CD4-positive, alpha-beta T cell (primary cell): ENCODE measurements around the gene OR52E6. TPM values are rescaled to one million over a fixed set of nuclear protein-coding genes. Genes with fewer than 3 reads are reported as not detected.

Source experiments
- ATAC-seq: fragments of 200-7000 bp; cut with Tn5 transposase; one replicate; pipeline ENCODE4 v1.10.0; 2022; ENCODE audit warnings: mild to moderate bottlenecking; ENCODE audit not compliant: poor library complexity
- CTCF ChIA-PET: fragments of 350-600 bp; sonication (Branson Sonifier 250); formaldehyde crosslinking; loops from one replicate; lab custom pipeline; 2021; ENCODE audit warnings: antibody characterized with exemption, inconsistent platforms; lab: Charles Lee
- POLR2A ChIA-PET: fragments of 350-600 bp; sonication (Branson Sonifier 250); formaldehyde crosslinking; loops from one replicate; lab custom pipeline; 2021; ENCODE audit warnings: antibody characterized with exemption, inconsistent platforms; lab: Charles Lee
- DNase-seq, 14 experiments: peaks; one replicate each; pipeline ENCODE4 v3.0.0-alpha.2; 2013 to 2020; ENCODE audit warnings: mixed read lengths in 2 of 14
- H3K27ac ChIP-seq, 2 donors: one replicate each; pipeline versions ENCODE4 v1.5.1 to v1.7.0; 2013; ENCODE audit warnings: low read length in 2 of 2, low read depth in 1 of 2, mild to moderate bottlenecking in 1 of 2
- H3K27me3 ChIP-seq, 2 experiments: 1 replicate in 1 of 2; 2 replicates in 1 of 2; pipeline versions ENCODE4 v1.6.1 to v1.7.0; 2013; ENCODE audit warnings: low read length in 2 of 2, control low read depth in 1 of 2, mild to moderate bottlenecking in 1 of 2, moderate library complexity in 1 of 2; ENCODE audit not compliant: insufficient read depth in 2 of 2, control insufficient read depth in 1 of 2
- H3K36me3 ChIP-seq: one replicate; pipeline ENCODE4 v1.6.1; 2013; ENCODE audit warnings: low read length, control low read depth; ENCODE audit not compliant: insufficient read depth
- H3K4me1 ChIP-seq: one replicate; pipeline ENCODE4 v1.6.1; 2013; ENCODE audit warnings: low read length, control low read depth; ENCODE audit not compliant: insufficient read depth
- H3K4me3 ChIP-seq: one replicate; pipeline ENCODE4 v1.5.1; 2013; ENCODE audit warnings: mild to moderate bottlenecking, low read length, moderate library complexity
- H3K9me3 ChIP-seq, 2 experiments: 1 replicate in 1 of 2; 2 replicates in 1 of 2; pipeline versions ENCODE4 v1.6.1 to v1.7.0; 2013; ENCODE audit warnings: low read length in 2 of 2, mild to moderate bottlenecking in 2 of 2, control low read depth in 1 of 2, moderate library complexity in 1 of 2; ENCODE audit not compliant: control insufficient read depth in 1 of 2, insufficient read depth in 1 of 2
- H3K27ac Mint-ChIP-seq: one replicate; pipeline ENCODE4 v1.8.0; 2020; ENCODE audit warnings: mixed read lengths
- H3K27me3 Mint-ChIP-seq: one replicate; pipeline ENCODE4 v1.8.0; 2021; ENCODE audit warnings: mixed read lengths
- H3K36me3 Mint-ChIP-seq: one replicate; pipeline ENCODE4 v1.8.0; 2021; ENCODE audit warnings: low read depth, mixed read lengths
- H3K4me1 Mint-ChIP-seq: one replicate; pipeline ENCODE4 v1.8.0; 2021; ENCODE audit warnings: low read depth, mixed read lengths
- H3K4me3 Mint-ChIP-seq: one replicate; pipeline ENCODE4 v1.8.0; 2020; ENCODE audit warnings: mild to moderate bottlenecking, mixed read lengths
- H3K9me3 Mint-ChIP-seq: one replicate; pipeline ENCODE4 v1.8.0; 2020; ENCODE audit warnings: mixed read lengths
- CTCF ChIP-seq: fragments of 200-600 bp; IDR thresholded peaks from one replicate; pipeline ENCODE4 v1.8.0; 2022; ENCODE audit warnings: antibody characterized with exemption, mild to moderate bottlenecking
- intact Hi-C, 2 experiments: fragments of 100-400 bp; cut with DNase I in 1 of 2; cut with micrococcal nuclease in 1 of 2; formaldehyde crosslinking; loops; one replicate each; pipeline versions ENCODE4 v1.15.1 to v1.9.0; 2023 to 2025; cut with DNase I, micrococcal nuclease
- total RNA-seq, 174 experiments: library from RNA in 2 of 174; stranded (reverse) in 2 of 174; gene quantifications; one replicate each; pipeline ENCODE4 v1.2.3 and lab custom pipeline; 2021 to 2026

OR52E6 gene
- total RNA-seq, 2 experiments from 2014 or later: not detected

GRCh38 chr11:5851002-5851401 lies 9.3 kb upstream of the OR52E6 start:
- no peaks in the 10 kb centered on the region for H3K4me1 ChIP-seq
- no peak for TF ChIP-seq CTCF
- H3K4me3 ChIP-seq: no peak overlapping the region
- H3K9me3 ChIP-seq: no peaks in the 10 kb centered on the region
- Mint-ChIP-seq H3K27ac (no peak overlapping the region), H3K36me3 (no peaks in the 10 kb centered on the region), H3K9me3 (peaks cover 4% of the 10 kb centered on the region), H3K27me3 (peaks cover 17% of the 10 kb centered on the region), H3K4me3 (no peak overlapping the region), H3K4me1 (no peaks in the 10 kb centered on the region)
- H3K36me3 ChIP-seq: no peaks in the 10 kb centered on the region
- CTCF ChIA-PET: no interaction called here
- no peak for ATAC-seq
- H3K27ac ChIP-seq: no peak overlapping the region
- POLR2A ChIA-PET: no interaction called here
- H3K27me3 ChIP-seq: peaks cover 5 to 7% of the 10 kb centered on the region in 2 experiments
- no peak for DNase-seq
- intact Hi-C loops: no loop called here

- intact Hi-C loops: no loop called here
- H3K4me3 ChIP-seq: no peak overlapping the region
- no peak for DNase-seq
- H3K36me3 ChIP-seq: no peaks in the 10 kb centered on the region
- H3K9me3 Mint-ChIP-seq: peaks cover 2% of the 10 kb centered on the region
- H3K27me3 Mint-ChIP-seq: peaks cover 3% of the 10 kb centered on the region
- H3K27me3 ChIP-seq: peaks cover 0 to 3% of the 10 kb centered on the region in 2 experiments
- no peaks in the 10 kb centered on the region for H3K4me1 ChIP-seq
- no peak for TF ChIP-seq CTCF
- no peak overlapping the region for H3K27ac ChIP-seq
- no peaks in the 10 kb centered on the region for H3K36me3 Mint-ChIP-seq
- CTCF ChIA-PET: interaction anchor here (0.6 kb wide), 1 partner anchor 943 kb away, joined by 3 read pairs; no protein-coding TSS in a partner anchor
- H3K9me3 ChIP-seq: no peaks in the 10 kb centered on the region
- POLR2A ChIA-PET: no interaction called here
- no peak for ATAC-seq
- no peak overlapping the region for H3K27ac Mint-ChIP-seq
- no peak overlapping the region for H3K4me3 Mint-ChIP-seq
- no peaks in the 10 kb centered on the region for H3K4me1 Mint-ChIP-seq
Observed at GRCh38 chr11:5847711-5848110, 6.0 kb upstream of the OR52E6 start.

GRCh38 chr11:5846701-5847100 lies 5.0 kb upstream of the OR52E6 start:
- CTCF ChIA-PET: no interaction called here
- Histone ChIP-seq H3K27me3 (no peaks in the 10 kb centered on the region), H3K9me3 (no peaks in the 10 kb centered on the region), H3K36me3 (no peaks in the 10 kb centered on the region), H3K4me1 (no peaks in the 10 kb centered on the region), H3K4me3 (no peak overlapping the region), H3K27ac (no peak overlapping the region)
- H3K9me3 Mint-ChIP-seq: no peaks in the 10 kb centered on the region
- DNase-seq: no peak
- H3K36me3 Mint-ChIP-seq: no peaks in the 10 kb centered on the region
- no peak overlapping the region for H3K4me3 Mint-ChIP-seq
- intact Hi-C loops: no loop called here
- no peak for TF ChIP-seq CTCF
- H3K27ac Mint-ChIP-seq: no peak overlapping the region
- H3K27me3 Mint-ChIP-seq: peaks cover 3% of the 10 kb centered on the region
- ATAC-seq: no peak
- POLR2A ChIA-PET: no interaction called here
- H3K4me1 Mint-ChIP-seq: no peaks in the 10 kb centered on the region
